GM10248 (cell line): ENCODE results near the gene UNK.

Experiments
- CTCF ChIA-PET: fragments of 300-600 bp; sonication (Branson Sonifier 250); formaldehyde crosslinking; extraction: SDS; loops from one replicate; lab custom pipeline; 2021; ENCODE audit warnings: antibody characterized with exemption; lab: Yijun Ruan, JAX
- POLR2A ChIA-PET: fragments of 350-650 bp; sonication (Branson Sonifier 250); formaldehyde crosslinking; extraction: SDS; loops from one replicate; lab custom pipeline; 2020; ENCODE audit warnings: antibody characterized with exemption; lab: Yijun Ruan, JAX
- DNase-seq: peaks from one replicate; pipeline ENCODE4 v3.0.0; 2012; ENCODE audit errors: extremely low spot score
- CTCF ChIP-seq: IDR thresholded peaks from 2 replicates; pipeline ENCODE4 v1.5.1; 2012; ENCODE audit warnings: mild to moderate bottlenecking, low read depth; ENCODE audit errors: extremely low read depth, missing control alignments, control extremely low read depth

The UNK gene

GRCh38 chr17:75836605-75837004 lies 52.0 kb downstream of the UNK start:
- DNase-seq = no peak
- no peak for TF ChIP-seq CTCF
- ChIA-PET CTCF (interaction anchor here (0.7 to 1.4 kb wide), 4 partner anchors 9 to 28 kb away, joined by 3 to 6 read pairs (median 4); no protein-coding TSS in a partner anchor), POLR2A (interaction anchor here (0.5 kb wide), 1 partner anchor 430 kb away, joined by 5 read pairs; no protein-coding TSS in a partner anchor)

- ChIA-PET CTCF (no interaction called here), POLR2A (interaction anchor here (0.7 kb wide), 1 partner anchor 16 kb away, joined by 4 read pairs; no protein-coding TSS in a partner anchor)
- TF ChIP-seq CTCF = no peak
- no peak for DNase-seq
Measured at GRCh38 chr17:75837899-75838298, 53.3 kb downstream of the UNK start.

DNA sequence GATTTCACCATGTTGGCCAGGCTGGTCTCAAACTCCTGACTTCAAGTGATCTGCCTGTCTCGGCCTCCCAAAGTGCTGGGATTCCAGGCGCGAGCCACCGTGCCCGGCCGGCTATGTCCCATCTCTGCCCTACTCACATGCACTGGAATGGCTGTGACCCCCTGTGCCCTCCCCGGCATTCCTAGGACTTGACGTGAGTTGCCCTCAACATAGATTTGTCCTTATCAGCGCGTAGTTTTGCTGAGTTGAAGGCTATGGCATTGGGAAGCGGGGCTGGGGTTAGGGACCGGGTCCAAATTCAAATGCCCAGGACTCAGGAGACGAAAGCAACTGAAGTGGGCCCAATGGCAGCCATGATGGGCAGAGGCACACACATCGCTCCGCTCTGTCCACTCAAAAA lies 53.8 kb downstream of the UNK start:
- no peak for DNase-seq
- ChIA-PET CTCF (interaction anchor here (3.4 kb wide), 1 partner anchor 9 kb away, joined by 18 read pairs; no protein-coding TSS in a partner anchor), POLR2A (interaction anchor here (0.7 kb wide), 2 partner anchors 12 to 17 kb away, joined by 4 to 6 read pairs; no protein-coding TSS in a partner anchor)
- no peak for TF ChIP-seq CTCF

DNA sequence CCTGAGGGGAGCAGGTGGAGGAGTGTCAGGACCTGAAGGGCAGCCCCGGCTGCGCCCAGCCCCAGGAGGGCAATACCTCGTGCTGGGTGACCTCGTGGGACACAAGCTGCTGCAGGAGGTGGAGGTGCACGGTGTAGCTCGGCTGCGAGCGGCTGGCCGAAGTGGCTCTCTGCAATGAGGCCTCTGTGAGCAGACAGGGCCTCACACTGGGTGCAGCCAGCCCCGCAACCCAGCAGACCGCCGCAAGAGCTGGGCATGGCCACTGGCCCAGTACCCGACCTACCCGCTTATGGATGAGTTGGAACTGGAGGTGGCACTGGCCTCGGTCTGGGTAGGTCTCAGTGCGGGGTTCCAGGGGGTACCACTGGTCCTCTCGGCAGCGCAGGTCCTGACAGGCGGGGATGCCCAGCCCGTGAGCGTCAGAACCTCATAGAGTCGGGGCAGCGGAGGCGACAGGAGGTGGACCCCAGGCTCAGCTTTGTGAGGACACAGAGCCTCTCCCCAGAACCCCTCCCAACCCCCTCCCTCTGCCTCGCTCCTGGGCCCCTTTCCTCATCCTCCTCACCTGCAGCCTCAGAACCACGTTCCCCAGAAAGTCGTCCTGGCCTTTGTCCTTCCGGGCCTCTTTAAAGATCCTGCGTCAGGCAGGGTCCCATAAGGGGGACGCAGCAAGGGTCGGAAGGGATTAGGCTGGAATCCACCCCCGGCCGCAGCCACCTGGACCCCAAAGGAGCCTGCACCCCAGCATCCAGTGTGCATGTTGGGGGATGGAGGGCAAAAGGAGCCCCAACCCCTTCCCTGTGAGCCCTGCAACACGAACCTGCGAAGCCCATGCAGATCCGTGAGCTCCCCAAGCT lies 55.6 kb downstream of the UNK start:
- DNase-seq = no peak
- no peak for TF ChIP-seq CTCF
- ChIA-PET CTCF (interaction anchor here (0.8 to 3.4 kb wide), 6 partner anchors 8 to 87 kb away, joined by 3 to 18 read pairs (median 4); partner anchors contain the start of gene GALK1), POLR2A (no interaction called here)

DNA sequence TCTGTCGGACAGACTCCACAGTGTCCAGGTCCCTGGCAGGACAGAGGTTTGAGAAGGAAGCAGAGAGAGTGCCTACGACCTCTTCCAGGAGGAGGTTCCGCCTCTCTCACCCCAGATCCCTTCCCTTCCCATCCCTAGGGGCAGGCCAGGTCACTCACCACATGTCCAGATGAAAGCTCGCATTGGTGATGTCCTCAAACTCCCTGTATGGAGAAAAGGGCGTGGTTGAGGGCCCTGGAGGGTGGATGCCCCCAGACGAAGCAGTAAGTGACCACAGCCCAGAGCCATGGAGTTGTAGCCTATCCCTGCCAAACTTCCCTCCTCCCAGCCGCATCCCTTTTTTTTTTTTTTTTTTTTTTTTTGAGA lies 56.2 kb downstream of the UNK start:
- ChIA-PET POLR2A (interaction anchor here (0.6 to 0.7 kb wide), 4 partner anchors 14 to 369 kb away, joined by 3 to 13 read pairs (median 4); partner anchors contain the start of gene WBP2), CTCF (interaction anchor here (0.8 to 3.4 kb wide), 5 partner anchors 8 to 76 kb away, joined by 3 to 18 read pairs (median 4); partner anchors contain the start of gene GALK1)
- DNase-seq = no peak
- no peak for TF ChIP-seq CTCF

- DNase-seq = no peak
- no peak for TF ChIP-seq CTCF
- POLR2A ChIA-PET = interaction anchor here (2.0 kb wide), 1 partner anchor 63 kb away, joined by 8 read pairs; a partner anchor contains a TSS
- CTCF ChIA-PET = interaction anchor here (10.8 kb wide), 1 partner anchor 14 kb away, joined by 135 read pairs; no protein-coding TSS in a partner anchor
Measured at GRCh38 chr17:75842411-75842810, 57.8 kb downstream of the UNK start.
